ENCODE measurements around the gene ZNF776. TPM values are rescaled to one million over a fixed set of nuclear protein-coding genes. Genes with fewer than 3 reads are reported as not detected.

Gene ZNF776
- 7.2 and 13.3 TPM in 2 replicates for total RNA-seq (2014; rRNA removed; shearing (Covaris generic))

DNA sequence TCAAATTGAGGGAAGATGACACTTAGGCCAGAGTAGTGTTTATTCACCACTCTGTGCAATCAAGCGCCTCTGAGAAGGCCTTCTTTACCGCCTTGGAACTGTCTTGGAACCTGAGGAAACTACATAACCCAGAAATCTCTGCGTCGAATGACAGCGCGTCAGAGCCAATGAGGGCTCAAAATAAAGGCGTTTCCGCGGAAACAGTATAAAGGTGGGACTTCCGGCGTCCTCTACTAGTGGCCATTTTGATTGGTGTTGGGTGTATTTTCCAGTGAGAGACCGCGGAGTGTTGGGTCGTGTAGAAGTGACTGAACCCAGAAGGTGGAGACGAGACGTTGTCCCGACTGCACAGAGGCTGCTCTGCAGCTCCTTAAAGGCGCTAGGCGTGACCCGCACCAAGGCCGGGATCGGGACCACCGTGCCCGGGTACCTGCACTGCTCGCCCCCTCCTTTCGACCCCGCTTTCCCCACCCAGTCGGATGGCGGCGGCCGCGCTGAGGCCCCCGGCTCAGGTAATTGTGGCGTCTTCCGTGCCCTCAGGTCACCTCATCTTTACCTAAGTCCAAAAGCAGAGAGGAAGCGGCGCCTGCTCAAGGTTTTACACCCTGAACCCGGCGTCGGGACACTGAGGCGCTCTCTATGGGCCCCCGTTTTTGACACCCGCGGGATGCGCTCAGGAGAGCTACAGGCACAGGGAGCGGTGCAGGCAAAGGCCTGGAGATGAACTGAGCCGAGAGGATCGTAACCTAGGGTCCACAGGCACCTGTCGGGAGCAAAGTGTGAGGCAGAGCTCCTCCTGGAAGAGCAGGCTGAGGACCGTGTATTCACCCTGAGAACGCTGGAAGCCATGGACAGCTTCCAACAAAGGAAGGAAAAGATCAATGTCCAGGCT, at the start of gene ZNF776:
ZNF776 (plus strand) TSS at position 236 of the 892 bp plus-strand sequence; CDS start at position 480, 244 bp downstream.

DNA sequence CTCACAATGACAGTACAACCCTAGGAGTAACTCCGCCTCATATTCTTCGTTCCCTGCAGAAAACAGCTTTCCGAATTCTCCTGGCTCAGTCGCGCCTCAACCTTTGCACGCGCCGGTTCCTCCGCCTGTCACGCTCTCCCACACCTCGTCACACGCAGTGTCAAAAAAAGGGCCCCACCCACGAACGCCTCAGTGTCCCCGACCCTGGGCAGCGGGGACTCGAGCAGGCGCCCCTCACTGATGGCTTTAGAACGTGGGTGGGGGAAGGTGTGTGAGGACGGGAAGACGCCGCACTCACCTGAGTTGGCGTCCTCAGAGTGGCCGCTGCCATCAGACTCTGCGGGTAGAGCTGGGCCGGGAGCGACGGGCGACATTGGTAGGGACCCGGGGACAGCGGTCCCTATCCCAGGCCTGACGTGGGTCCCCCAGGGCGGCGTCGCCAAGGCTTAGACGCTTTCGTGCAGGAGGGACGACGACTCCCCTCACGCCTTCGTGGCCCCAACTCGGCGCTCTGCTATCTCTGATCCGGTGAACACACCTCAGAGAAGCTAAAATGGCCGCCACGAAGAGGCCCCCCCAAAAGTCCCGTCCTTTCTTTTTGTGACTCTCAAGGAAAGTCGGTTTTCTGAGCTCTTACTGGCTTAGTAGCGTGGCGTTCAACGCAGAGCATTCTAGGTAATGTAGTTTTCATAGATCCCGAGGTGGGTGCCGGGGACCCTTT, 37.8 kb upstream of the ZNF776 start, which contains the start of gene ZNF154:
ZNF154 (minus strand) TSS at position 564 of the 721 bp plus-strand sequence; CDS start at position 331, 233 bp downstream.

DNA sequence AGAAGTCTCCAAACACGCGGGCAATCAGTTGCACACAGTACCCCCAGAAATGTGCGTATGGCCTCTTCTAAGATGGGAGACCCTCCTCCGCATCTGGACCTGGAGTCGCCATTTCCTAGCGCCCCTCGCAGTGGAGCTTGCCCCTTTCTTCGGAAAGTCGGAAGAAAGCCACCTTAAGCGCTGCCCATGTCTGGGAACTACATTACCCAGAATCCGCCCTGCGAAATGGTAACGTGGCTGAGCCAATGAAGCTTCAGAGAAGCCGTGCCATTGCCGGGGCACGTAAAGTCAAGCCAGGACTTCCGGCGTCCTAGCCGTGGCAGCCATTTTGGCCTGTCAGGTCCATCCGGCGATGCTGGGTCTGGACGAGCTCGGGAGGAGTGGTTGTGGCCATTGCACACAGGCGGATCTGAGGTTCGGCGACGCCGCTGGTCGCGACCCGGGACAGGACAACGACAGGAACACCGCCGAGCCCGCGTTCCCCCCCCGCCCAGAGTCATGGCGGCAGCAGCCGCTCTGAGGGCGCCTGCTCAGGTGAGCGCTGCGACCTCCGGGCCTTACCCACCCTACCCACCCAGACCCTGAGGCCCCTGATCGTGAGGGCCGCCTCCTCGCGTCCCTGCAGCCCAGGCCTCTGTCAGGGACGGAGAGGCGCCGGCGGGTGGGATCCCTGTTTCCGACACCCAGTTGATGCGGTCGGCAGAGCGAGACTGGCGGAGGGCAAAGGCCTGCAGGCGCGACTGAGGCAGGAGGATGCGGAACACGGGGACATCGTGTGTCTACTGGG, 22.9 kb downstream of the ZNF776 start, which contains the start of gene ZNF586:
ZNF586 (plus strand) TSS at position 332 of the 787 bp plus-strand sequence; CDS start at position 499, 167 bp downstream.

Other genes starting within 250 kb of the ZNF776 start
- gene ZNF773, start 246.9 kb upstream of the ZNF776 start, total RNA-seq (2014; rRNA removed; shearing (Covaris generic)), result 9.1 and 23.1 TPM in 2 replicates
- 2.3 and 4.2 TPM in 2 replicates for gene ZNF549, start 219.5 kb upstream of the ZNF776 start, total RNA-seq (2014; rRNA removed; shearing (Covaris generic))
- 11.8 and 12.6 TPM in 2 replicates for gene ZNF550, start 187.0 kb upstream of the ZNF776 start, total RNA-seq (2014; rRNA removed; shearing (Covaris generic))
- gene ZNF416, start 167.9 kb upstream of the ZNF776 start, total RNA-seq (2014; rRNA removed; shearing (Covaris generic)), result 3.8 and 5.2 TPM in 2 replicates
- gene ZIK1, start 162.7 kb upstream of the ZNF776 start, total RNA-seq (2014; rRNA removed; shearing (Covaris generic)), result 11.8 and 17.0 TPM in 2 replicates
- 9.0 and 9.4 TPM in 2 replicates for gene ZNF530, start 146.9 kb upstream of the ZNF776 start, total RNA-seq (2014; rRNA removed; shearing (Covaris generic))
- gene ZNF134, start 132.6 kb upstream of the ZNF776 start, total RNA-seq (2014; rRNA removed; shearing (Covaris generic)), result 28.7 and 33.7 TPM in 2 replicates
- 5.9 and 6.7 TPM in 2 replicates for gene ZNF211, start 113.6 kb upstream of the ZNF776 start, total RNA-seq (2014; rRNA removed; shearing (Covaris generic))
- gene ZSCAN4, start 77.9 kb upstream of the ZNF776 start, total RNA-seq (2014; rRNA removed; shearing (Covaris generic)), result not detected in 2 replicates
- gene ZNF551, start 64.8 kb upstream of the ZNF776 start, total RNA-seq (2014; rRNA removed; shearing (Covaris generic)), result 30.1 and 35.6 TPM in 2 replicates
- 0.03 TPM in 1 of 2 replicates, not detected in the other for gene ZNF154, start 37.6 kb upstream of the ZNF776 start, total RNA-seq (2014; rRNA removed; shearing (Covaris generic))
- gene ZNF671, start 19.2 kb upstream of the ZNF776 start, total RNA-seq (2014; rRNA removed; shearing (Covaris generic)), result 3.4 and 4.5 TPM in 2 replicates
- 16.2 TPM in 2 replicates for gene ZNF586, start 22.9 kb downstream of the ZNF776 start, total RNA-seq (2014; rRNA removed; shearing (Covaris generic))
- gene ZNF552, start 68.1 kb downstream of the ZNF776 start, total RNA-seq (2014; rRNA removed; shearing (Covaris generic)), result 4.9 and 6.2 TPM in 2 replicates
- gene ZNF587B, start 83.5 kb downstream of the ZNF776 start, total RNA-seq (2014; rRNA removed; shearing (Covaris generic)), result 32.2 and 37.8 TPM in 2 replicates
- 12.9 and 16.9 TPM in 2 replicates for gene ZNF587, start 103.0 kb downstream of the ZNF776 start, total RNA-seq (2014; rRNA removed; shearing (Covaris generic))
- 26.4 and 28.7 TPM in 2 replicates for gene ZNF814, start 142.2 kb downstream of the ZNF776 start, total RNA-seq (2014; rRNA removed; shearing (Covaris generic))
- gene ZNF417, start 169.8 kb downstream of the ZNF776 start, total RNA-seq (2014; rRNA removed; shearing (Covaris generic)), result 8.6 and 12.9 TPM in 2 replicates
- 4.6 and 5.4 TPM in 2 replicates for gene ZNF418, start 188.6 kb downstream of the ZNF776 start, total RNA-seq (2014; rRNA removed; shearing (Covaris generic))
- 5.4 and 8.6 TPM in 2 replicates for gene ZNF256, start 200.9 kb downstream of the ZNF776 start, total RNA-seq (2014; rRNA removed; shearing (Covaris generic))
- gene C19orf18, start 227.7 kb downstream of the ZNF776 start, total RNA-seq (2014; rRNA removed; shearing (Covaris generic)), result not detected in 2 replicates